ENCODE data around the gene IRAK2. TPM values are rescaled to one million over a fixed set of nuclear protein-coding genes. Genes with fewer than 3 reads are reported as not detected.

The IRAK2 gene
- total RNA-seq, 2 donors from 2014 or later, result 0.99 to 3.9 TPM

GRCh38 chr3:10242182-10243065 lies 77.7 kb downstream of the IRAK2 start:
- Histone ChIP-seq H3K36me3 (replicated peaks in 1 of 2; ENCODE audit: insufficient read depth in 1 of 2, low read depth in 2 of 2) (no peaks in the 10 kb centered on the region), H3K27ac (peak overlapping the region in 1 of 4 donors; percentile 50), H3K4me3 (no peak overlapping the region), H3K27me3 (no peaks in the 10 kb centered on the region), H3K9me3 (no peaks in the 10 kb centered on the region), H3K4me1 (no peaks in the 10 kb centered on the region)
- intact Hi-C loops (cut with DNase I), result no loop called here
- DNase-seq (peak in 2 of 4 donors; percentile 16 to 42), ATAC-seq (no peak)
- 83 to 85% methylated on average over 7 of the region's 7 CpGs for WGBS, 2 donors
- no peak for TF ChIP-seq CTCF (IDR thresholded peaks at IDR 0.05)
- TF ChIP-seq POLR2A (IDR thresholded peaks at IDR 0.05), result no peak

GRCh38 chr3:10244009-10244408 lies 79.3 kb downstream of the IRAK2 start:
- H3K27ac ChIP-seq, result no peak overlapping the region
- WGBS, 2 donors, result 58 to 65% methylated on average over 3 of the region's 3 CpGs
- intact Hi-C loops (cut with DNase I), result no loop called here
- H3K36me3 ChIP-seq (replicated peaks in 1 of 2; ENCODE audit: insufficient read depth in 1 of 2, low read depth in 2 of 2), result no peaks in the 10 kb centered on the region
- no peak for DNase-seq
- TF ChIP-seq POLR2A (IDR thresholded peaks at IDR 0.05) (no peak), CTCF (IDR thresholded peaks at IDR 0.05) (no peak)
- H3K4me3 ChIP-seq, result no peak overlapping the region
- no peaks in the 10 kb centered on the region for H3K9me3 ChIP-seq
- peaks cover 4% of the 10 kb centered on the region for H3K4me1 ChIP-seq
- no peaks in the 10 kb centered on the region for H3K27me3 ChIP-seq
- ATAC-seq, result no peak

- no peak for DNase-seq
- Histone ChIP-seq H3K4me3 (no peak overlapping the region), H3K36me3 (replicated peaks in 1 of 2; ENCODE audit: insufficient read depth in 1 of 2, low read depth in 2 of 2) (no peaks in the 10 kb centered on the region), H3K27ac (no peak overlapping the region), H3K4me1 (peaks cover 10% of the 10 kb centered on the region), H3K9me3 (no peaks in the 10 kb centered on the region), H3K27me3 (no peaks in the 10 kb centered on the region)
- TF ChIP-seq CTCF (IDR thresholded peaks at IDR 0.05) (no peak), POLR2A (IDR thresholded peaks at IDR 0.05) (no peak)
- 88% methylated on average over 6 of the region's 6 CpGs for WGBS, 2 donors
- ATAC-seq, result no peak
- intact Hi-C loops (cut with DNase I), result no loop called here
Observed at GRCh38 chr3:10245081-10245712, 80.5 kb downstream of the IRAK2 start.

GRCh38 chr3:10247679-10248183 lies 83.0 kb downstream of the IRAK2 start:
- 36 to 42% methylated on average over 14 of the region's 14 CpGs for WGBS, 2 donors
- TF ChIP-seq CTCF (IDR thresholded peaks at IDR 0.05) (no peak), POLR2A (IDR thresholded peaks at IDR 0.05) (no peak)
- ATAC-seq, result no peak
- H3K27me3 ChIP-seq, result no peaks in the 10 kb centered on the region
- peak in 1 of 4 donors; percentile 26 for DNase-seq
- peak overlapping the region; percentile 45 to 65 for H3K4me3 ChIP-seq
- H3K27ac ChIP-seq, result peak overlapping the region in 2 of 4 donors; percentile 89 to 91
- intact Hi-C loops (cut with DNase I), result no loop called here
- H3K9me3 ChIP-seq, result no peaks in the 10 kb centered on the region
- peaks cover 21% of the 10 kb centered on the region for H3K4me1 ChIP-seq
- no peaks in the 10 kb centered on the region for H3K36me3 ChIP-seq (replicated peaks in 1 of 2; ENCODE audit: insufficient read depth in 1 of 2, low read depth in 2 of 2)

Measured in body of pancreas (tissue), 4 donors.